ENCODE data around the gene MANEAL. TPM values are rescaled to one million over a fixed set of nuclear protein-coding genes. Genes with fewer than 3 reads are reported as not detected.
A peak's percentile ranks its signal among the peaks of the same experiment; 100 is the strongest.

MANEAL gene
- total and polyA plus RNA-seq, 2 of the 4 experiments (the other 2 are of a cell fraction), result 0.54 to 0.55 TPM

DNA sequence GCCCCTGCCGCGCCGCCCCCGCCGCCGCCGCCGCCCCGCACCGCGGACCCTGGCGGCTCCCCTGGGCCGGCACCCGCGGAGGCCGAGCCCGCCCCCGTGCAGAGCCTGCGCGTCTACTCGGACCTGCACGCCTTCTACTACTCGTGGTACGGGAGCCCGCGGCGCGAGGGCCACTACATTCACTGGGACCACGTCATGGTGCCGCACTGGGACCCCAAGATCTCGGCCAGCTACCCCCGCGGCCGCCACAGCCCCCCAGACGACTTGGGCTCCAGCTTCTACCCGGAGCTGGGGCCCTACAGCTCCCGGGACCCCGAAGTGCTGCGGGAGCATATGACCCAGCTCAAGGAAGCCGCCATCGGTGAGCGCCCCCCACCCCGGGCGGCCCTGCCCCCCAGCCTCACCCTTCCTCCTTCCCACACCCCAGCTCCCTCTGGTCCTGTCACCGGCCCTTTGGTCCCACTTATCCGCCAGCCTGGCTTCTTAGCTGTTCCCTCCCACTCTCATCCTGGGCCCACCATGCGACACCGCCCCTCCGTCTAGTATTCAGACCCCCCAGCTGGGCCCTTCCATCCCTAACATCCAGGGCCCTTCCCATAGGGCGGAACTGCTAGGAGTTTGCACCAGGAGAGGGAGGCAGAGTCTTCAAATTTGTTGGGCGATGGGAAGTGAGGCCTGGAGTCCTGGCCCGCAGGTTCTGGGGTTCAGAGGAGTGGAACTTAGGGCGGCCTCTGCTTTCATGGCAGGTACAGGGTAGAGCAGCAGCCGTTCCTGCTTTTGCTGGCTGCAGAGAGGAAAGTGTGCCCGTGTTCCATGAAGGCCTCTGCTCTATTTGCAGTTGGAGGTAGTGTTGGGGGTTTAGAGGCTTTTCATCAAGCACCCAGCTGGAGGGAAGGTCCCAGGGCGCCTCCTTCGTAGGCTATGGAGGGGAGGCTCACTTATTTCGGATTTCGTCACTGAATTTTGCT is 1.0 kb downstream of the MANEAL start (continued):
- TF ChIP-seq RCOR1 (IDR thresholded peaks at IDR 0.05; ENCODE audit: insufficient replicate concordance, low read length) (no peak), MAFK (IDR thresholded peaks at IDR 0.05; ENCODE audit: low read depth, low read length) (no peak)

DNA sequence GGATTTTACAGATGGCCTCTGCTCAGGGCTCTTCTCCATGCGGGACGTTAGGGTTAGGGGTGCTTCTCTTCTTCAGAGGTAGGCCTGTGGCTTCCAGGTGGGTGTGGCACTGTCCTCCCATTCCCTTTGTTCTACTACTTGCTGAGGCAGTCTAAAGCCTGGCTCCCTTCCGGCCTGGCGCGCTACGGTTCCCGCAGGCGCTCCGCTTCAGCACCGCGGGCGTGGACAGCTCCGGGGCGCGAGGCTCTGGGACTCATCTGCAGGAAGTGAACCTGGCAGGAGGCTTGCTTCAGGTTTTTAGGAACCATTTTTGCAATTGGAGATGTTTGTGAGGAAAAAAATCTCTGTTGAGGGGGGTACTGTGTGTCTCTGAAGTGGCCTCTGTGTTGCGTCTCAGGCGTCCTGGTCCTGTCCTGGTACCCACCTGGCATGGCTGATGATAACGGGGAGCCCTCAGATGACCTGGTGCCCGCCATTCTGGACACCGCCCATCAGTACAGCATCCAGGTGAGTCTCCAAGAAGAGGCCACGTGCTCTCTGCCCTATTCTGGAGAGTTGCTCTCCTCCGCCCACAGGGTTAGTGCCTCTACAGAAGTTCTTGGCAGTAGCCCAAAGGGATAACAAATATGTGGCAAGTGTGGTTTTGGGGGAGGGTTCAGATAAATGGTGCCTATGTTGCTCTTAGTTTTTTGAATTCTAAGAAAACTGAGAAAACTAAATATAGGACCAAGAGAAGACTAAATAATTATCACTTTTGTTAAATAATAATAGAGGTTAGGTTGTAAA is 1.9 kb downstream of the MANEAL start:
- dilution Hi-C loops (cut with HindIII; ENCODE audit: low sequenced_read_pairs, unreplicated experiment), result no loop called here
- Histone ChIP-seq H3K23ac (ENCODE audit: low read depth, low read length) (no peak overlapping the region), H4K8ac (ENCODE audit: low read depth in 2 of 2, low read length in 2 of 2) (no peak overlapping the region), H4K91ac (ENCODE audit: insufficient read depth, low read depth, low read length) (no peak overlapping the region), H2AFZ (replicated peaks; ENCODE audit: low read length, poor library complexity) (peak overlapping the region; percentile 56), H3K18ac (ENCODE audit: low read depth, low read length) (no peak overlapping the region), H2BK120ac (ENCODE audit: low read depth, low read length) (no peak overlapping the region), H3K4me3 (ENCODE audit: insufficient read depth, low read depth, low read length) (no peak overlapping the region), H3K79me1 (ENCODE audit: low read depth in 1 of 2, low read length in 2 of 2) (no peaks in the 10 kb centered on the region), H3K9me3 (ENCODE audit: control insufficient read depth, insufficient read depth, low read length) (no peaks in the 10 kb centered on the region), H3K27me3 (ENCODE audit: control insufficient read depth, insufficient read depth, low read length) (peaks cover 19% of the 10 kb centered on the region), H4K5ac (ENCODE audit: low read depth, low read length) (no peak overlapping the region), H3K4me1 (ENCODE audit: control insufficient read depth, insufficient read depth, low read length) (peaks cover 2% of the 10 kb centered on the region), H3K4me2 (ENCODE audit: low read depth, low read length) (no peak overlapping the region), H3K9ac (ENCODE audit: low read depth, low read length) (no peak overlapping the region), H2AK9ac (replicated peaks; ENCODE audit: low read depth, low read length, poor library complexity) (peak overlapping the region; percentile 42), H3K14ac (replicated peaks; ENCODE audit: low read depth, low read length) (no peak overlapping the region), H3K9me1 (ENCODE audit: insufficient read depth, low read length) (no peaks in the 10 kb centered on the region; the same call in 1 of the 2 replicates), H2BK5ac (ENCODE audit: low read depth, low read length, poor library complexity, severe bottlenecking) (no peak overlapping the region), H2AK5ac (ENCODE audit: low read depth, low read length) (no peak overlapping the region), H3K36me3 (ENCODE audit: control insufficient read depth, insufficient read depth, low read length) (peaks cover 4% of the 10 kb centered on the region; the same call in 1 of the 2 replicates), H3K56ac (ENCODE audit: extremely low read depth, insufficient read depth, low read length) (no peak overlapping the region), H4K20me1 (ENCODE audit: insufficient read depth, low read length) (peaks cover 3% of the 10 kb centered on the region; the same call in 1 of the 2 replicates), H3K27ac (ENCODE audit: insufficient read depth, low read length) (no peak overlapping the region), H2BK20ac (ENCODE audit: low read depth, low read length) (no peak overlapping the region), H2BK15ac (ENCODE audit: low read depth, low read length) (no peak overlapping the region), H3K4ac (ENCODE audit: low read depth, low read length) (no peak overlapping the region)
- intact Hi-C loops (cut with micrococcal nuclease), result no loop called here
- WGBS, 2 experiments (ENCODE audit: extremely low coverage in 2 of 2, insufficient read length in 1 of 2), result 45% methylated on average over 14 of the region's 22 CpGs; no CpG with 5 or more reads in 1 of the 2 experiments
- ATAC-seq (ENCODE audit: low read depth) (peak; percentile 33; the same call in 1 of the 2 replicates), DNase-seq (peak; percentile 32)
- in situ Hi-C loops (cut with MboI; ENCODE audit: low sequenced_read_pairs), result no loop called here
- ChIA-PET POLR2A (ENCODE audit: unreplicated experiment) (no interaction called here), CTCF (no interaction called here)
- no TSS peak for BruUV-seq (replicated peaks)
- peak; percentile 27 for TF ChIP-seq RCOR1 (IDR thresholded peaks at IDR 0.05; ENCODE audit: insufficient replicate concordance, low read length)
- TF ChIP-seq BHLHE40 (IDR thresholded peaks at IDR 0.05; ENCODE audit: low read depth, low read length), result no peak
- no peak for TF ChIP-seq RFX5 (IDR thresholded peaks at IDR 0.05; ENCODE audit: low read depth, low read length)
- no peak for TF ChIP-seq CHD1 (IDR thresholded peaks at IDR 0.05; ENCODE audit: low read depth, low read length)
- no peak for TF ChIP-seq MAFK (IDR thresholded peaks at IDR 0.05; ENCODE audit: low read depth, low read length)
- TF ChIP-seq MAZ (IDR thresholded peaks at IDR 0.05; ENCODE audit: borderline replicate concordance, low read depth, low read length), result peak; percentile 16; the same call in 1 of the 2 replicates
- TF ChIP-seq MXI1 (IDR thresholded peaks at IDR 0.05; ENCODE audit: borderline replicate concordance, low read depth, low read length), result 0 out of 2 replicates have a peak, but pooled peaks have one; percentile 61
